ENCODE data around the gene ITSN1.
"Not testable (repeated sequence)": the region's sequence is repeated elsewhere in the genome, so short reads cannot be mapped to it uniquely, and the experiment has no call there.

ITSN1 gene

DNA sequence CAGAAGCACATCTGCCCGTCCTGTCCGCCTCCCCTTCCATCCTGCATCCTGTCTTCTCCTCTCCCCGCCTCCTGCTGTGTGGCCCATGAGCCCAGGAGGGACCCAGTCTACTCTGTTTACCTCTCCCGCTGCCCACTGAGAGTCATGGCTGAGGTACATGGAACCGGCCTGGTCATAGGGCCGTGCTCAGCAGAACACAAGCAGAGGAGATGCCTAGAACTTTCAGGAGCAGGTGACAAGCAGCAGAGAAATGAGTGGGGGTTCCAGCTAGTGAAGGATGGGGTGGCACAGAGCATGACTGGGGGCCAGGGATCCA is 202.5 kb downstream of the ITSN1 start:
- DNase-seq, result no peak

DNA sequence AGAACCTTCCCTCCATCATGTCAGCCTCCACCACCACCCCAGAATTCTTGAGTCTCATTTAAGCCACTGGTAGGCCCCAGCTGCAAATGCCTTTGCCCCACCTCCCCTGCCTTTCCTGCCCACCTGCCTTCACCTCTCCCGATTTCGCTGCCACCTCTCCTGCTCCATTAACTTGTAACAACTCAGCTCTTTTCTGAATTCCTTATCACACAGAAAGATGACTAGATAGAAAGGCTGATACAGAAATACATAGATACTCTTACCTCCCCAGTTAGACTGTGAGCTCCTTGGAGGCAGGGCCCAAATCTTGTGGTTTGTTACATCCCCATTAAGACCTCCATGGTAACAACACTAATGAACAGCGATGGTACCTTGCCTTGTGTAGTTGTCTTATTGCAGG is 203.8 kb downstream of the ITSN1 start:
- no peak for DNase-seq

- no peak for DNase-seq
These were observed 205.4 kb downstream of the ITSN1 start for GRCh38 chr21:33847588-33848248.

GRCh38 chr21:33848249-33848953 is 206.1 kb downstream of the ITSN1 start:
- DNase-seq, result no peak

GRCh38 chr21:33849834-33850233 is 207.5 kb downstream of the ITSN1 start:
- DNase-seq, result no peak

- no peak for DNase-seq
These were observed 208.1 kb downstream of the ITSN1 start for GRCh38 chr21:33850401-33850800.

- DNase-seq, result no peak
These were observed 208.7 kb downstream of the ITSN1 start for GRCh38 chr21:33850985-33851384.

DNA sequence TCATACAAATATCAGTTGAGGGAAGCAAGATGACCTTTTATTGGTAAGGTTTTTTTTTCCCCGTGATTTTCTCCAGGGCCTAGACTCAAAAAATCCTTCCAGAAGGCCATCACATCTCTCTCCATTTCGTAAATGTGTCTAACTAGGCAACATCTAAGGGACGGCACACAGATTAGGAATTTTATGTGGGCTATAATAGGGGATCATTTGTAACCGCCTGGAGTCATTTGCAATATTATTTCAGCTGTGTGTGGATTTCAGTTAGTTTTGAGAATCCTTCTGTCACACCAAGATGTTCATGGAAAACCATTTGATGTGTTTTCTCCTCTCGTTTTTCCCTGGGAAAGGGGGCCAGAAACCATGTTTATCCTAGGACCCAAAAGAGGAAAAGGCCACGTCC is 210.2 kb downstream of the ITSN1 start:
- no peak for DNase-seq

GRCh38 chr21:33854604-33855003 is 212.3 kb downstream of the ITSN1 start:
- DNase-seq, result no peak

DNA sequence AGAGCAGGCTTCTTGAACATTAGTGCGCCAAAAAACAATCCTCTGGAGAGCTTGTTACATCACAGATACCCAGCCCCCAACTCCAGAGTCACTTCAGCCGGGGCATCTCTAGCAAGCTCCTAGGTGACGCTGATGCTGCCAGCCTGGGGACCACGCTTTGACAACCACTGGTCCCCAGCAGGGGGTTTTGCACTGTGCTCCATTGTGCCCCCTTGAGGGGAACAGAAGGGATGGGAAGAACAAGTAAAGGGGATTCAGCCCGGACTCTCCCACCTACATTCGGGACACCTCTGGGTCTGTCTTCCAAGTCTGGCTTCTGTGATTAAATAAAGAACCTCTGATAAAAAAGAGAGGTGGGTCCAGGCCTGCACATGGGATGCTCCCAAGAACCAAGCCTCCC is 212.9 kb downstream of the ITSN1 start:
- no peak for DNase-seq

- no peak for DNase-seq
These were observed 214.7 kb downstream of the ITSN1 start for GRCh38 chr21:33856893-33857527.

DNA sequence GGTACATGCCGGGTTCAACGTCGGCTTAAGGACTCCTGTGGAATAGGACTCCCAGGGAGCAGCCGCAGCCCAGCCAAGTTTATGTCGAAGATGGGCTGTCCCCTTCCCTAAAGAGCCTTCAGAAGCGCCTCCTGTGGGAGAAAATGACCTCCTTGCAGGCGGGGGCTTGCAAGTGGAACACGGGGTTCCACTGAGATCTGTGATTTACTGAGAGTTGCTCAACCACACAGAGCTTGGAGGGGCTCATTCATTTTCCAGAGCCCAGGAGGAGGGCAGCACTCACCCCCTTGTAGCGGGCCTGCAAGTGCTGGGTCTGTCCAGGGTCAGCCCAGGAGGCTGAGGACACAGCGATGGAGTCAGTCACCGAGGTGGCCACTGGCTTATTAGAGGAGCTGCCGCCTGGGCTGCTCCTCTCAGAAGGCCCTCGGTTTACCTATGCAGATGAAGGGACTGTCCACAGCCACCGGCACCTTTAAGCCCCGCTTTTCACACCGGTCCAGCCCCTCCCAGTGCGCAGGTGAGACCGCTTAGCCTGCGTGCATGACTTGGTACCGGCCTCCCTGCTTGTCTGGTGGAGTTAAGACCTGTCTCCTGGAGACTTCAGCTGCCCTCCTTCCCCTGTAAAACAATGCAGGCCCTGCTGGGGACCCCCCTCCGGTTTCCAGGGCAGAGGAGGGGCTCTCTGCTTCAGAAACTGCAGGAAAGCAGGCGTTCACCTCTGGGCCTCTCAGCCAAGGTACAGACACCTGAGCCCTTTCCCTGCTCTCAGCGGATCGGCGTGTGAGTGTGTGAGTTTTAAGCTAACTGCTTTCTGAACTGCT is 215.8 kb downstream of the ITSN1 start:
- DNase-seq, result no peak

- DNase-seq, result no peak
These were observed 216.5 kb downstream of the ITSN1 start for GRCh38 chr21:33858667-33859372.

GRCh38 chr21:33859373-33860102 is 217.2 kb downstream of the ITSN1 start:
- DNase-seq, result no peak

DNA sequence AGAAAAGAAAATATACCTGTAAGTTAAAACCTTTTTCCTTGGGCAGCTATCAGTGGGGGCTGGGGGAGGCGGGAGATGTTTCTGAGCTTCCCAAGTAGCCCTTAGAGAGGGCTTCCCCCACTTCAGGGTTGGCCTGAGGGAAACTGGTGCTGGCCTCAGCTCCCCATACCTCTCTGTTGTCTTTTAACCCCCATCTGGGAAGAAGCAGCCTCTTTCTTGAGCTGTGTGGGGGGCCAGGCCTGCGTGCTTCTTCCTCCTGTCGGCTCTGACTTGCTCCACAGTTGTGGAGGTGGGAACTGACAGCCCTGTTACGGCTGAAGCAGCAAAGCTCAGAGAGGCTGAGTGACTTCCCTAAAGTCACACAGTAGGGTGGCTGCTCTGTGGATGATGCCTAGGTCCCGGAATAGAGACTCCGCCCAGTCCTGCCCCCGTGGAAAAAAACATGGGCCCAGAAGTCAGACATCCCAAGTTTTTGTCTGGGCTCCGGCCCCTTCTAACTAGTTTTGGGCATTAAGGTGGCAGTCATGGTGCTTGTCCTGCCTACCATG is 218.1 kb downstream of the ITSN1 start:
- DNase-seq, result no peak

DNA sequence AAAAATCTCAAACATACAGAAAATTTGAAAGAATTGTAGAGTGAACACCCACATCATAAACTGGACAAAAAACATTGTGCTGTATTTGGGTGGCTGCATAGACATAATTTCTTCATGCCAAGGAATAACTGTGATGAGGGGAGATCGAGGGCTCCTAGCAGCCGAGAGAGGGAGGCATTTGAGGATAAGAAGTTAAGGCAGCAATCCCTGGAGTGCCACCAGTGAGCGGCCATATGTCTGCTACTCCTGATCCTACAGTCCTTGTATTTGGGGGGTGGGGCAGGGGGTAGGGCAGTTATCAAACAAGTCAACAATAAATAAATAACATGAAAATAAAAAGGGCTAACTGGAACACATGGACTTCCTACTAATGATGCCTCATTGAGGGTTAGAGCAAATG is 218.8 kb downstream of the ITSN1 start:
- DNase-seq, result no peak

DNA sequence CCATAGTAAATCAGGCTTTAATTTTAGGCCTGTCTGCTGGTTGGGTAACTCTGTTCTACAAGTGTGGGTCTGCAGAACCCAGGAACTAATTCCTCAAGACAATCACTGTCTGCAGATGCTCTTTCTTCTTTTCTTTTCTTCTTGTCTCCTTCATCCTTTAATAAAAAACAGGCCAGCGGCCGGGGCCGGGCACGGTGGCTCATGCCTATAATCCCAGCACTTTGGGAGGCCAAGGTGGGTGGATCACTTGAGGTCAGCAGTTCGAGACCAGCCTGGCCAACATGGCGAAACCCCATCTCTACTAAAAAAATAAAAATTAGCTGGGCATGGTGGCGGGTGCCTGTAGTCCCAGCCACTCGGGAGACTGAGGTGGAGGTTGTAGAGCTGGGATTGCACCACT is 220.9 kb downstream of the ITSN1 start:
- not testable (repeated sequence) for DNase-seq

DNA sequence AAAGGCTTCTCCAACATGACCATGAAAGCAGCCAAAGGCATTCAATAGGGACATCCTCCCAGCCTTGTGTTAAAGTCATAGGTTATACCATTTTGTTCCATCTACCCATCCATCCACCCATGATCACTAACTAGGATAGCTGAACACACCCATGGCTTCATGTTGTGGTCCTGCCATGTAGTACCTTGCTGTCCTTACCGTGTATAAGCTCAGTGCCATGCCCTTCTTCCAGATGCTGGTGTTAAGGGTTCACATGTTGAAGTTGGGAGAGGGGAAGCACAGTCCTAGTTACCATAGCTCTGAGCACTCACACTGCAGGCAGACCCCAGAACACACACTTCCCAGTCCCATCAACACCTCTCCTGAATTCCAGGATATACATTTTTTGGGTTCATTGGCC is 221.8 kb downstream of the ITSN1 start:
- DNase-seq, result no peak

GRCh38 chr21:33865176-33865575 is 222.9 kb downstream of the ITSN1 start:
- DNase-seq, result no peak

- DNase-seq, result no peak
These were observed 223.8 kb downstream of the ITSN1 start for GRCh38 chr21:33865996-33866575.

- DNase-seq, result no peak
These were observed 224.5 kb downstream of the ITSN1 start for GRCh38 chr21:33866826-33867225.

All from left hindlimb (tissue), 1 donor.